ENCODE measurements around the gene TLCD2.
"Not testable (repeated sequence)": the region's sequence is repeated elsewhere in the genome, so short reads cannot be mapped to it uniquely, and the experiment has no call there.

Gene TLCD2

GRCh38 chr17:1735834-1736347 is 25.7 kb upstream of the TLCD2 start:
- no peak for DNase-seq (ENCODE audit: low read depth)

- no peak for DNase-seq (ENCODE audit: low read depth)
These were observed 25.2 kb upstream of the TLCD2 start for GRCh38 chr17:1735418-1735817.

GRCh38 chr17:1733759-1734158 is 23.6 kb upstream of the TLCD2 start:
- DNase-seq (ENCODE audit: low read depth) = no peak

GRCh38 chr17:1732833-1733321 is 22.7 kb upstream of the TLCD2 start:
- no peak for DNase-seq (ENCODE audit: low read depth)

- DNase-seq (ENCODE audit: low read depth) = no peak
These were observed 22.2 kb upstream of the TLCD2 start for GRCh38 chr17:1732241-1732832.

GRCh38 chr17:1731194-1731506 is 21.0 kb upstream of the TLCD2 start:
- DNase-seq (ENCODE audit: low read depth) = no peak

- DNase-seq (ENCODE audit: low read depth) = no peak
These were observed 20.4 kb upstream of the TLCD2 start for GRCh38 chr17:1730326-1731193.

- no peak for DNase-seq (ENCODE audit: low read depth)
These were observed 19.8 kb upstream of the TLCD2 start for GRCh38 chr17:1729966-1730325.

- DNase-seq (ENCODE audit: low read depth) = no peak
These were observed 17.9 kb upstream of the TLCD2 start for GRCh38 chr17:1727876-1728630.

- DNase-seq (ENCODE audit: low read depth) = no peak
These were observed 17.1 kb upstream of the TLCD2 start for GRCh38 chr17:1727258-1727789.

- DNase-seq (ENCODE audit: low read depth) = no peak
These were observed 16.6 kb upstream of the TLCD2 start for GRCh38 chr17:1726626-1727257.

- DNase-seq (ENCODE audit: low read depth) = no peak
These were observed 15.7 kb upstream of the TLCD2 start for GRCh38 chr17:1725642-1726511.

- no peak for DNase-seq (ENCODE audit: low read depth)
These were observed 14.9 kb upstream of the TLCD2 start for GRCh38 chr17:1724869-1725641.

GRCh38 chr17:1724351-1724868 is 14.2 kb upstream of the TLCD2 start, which contains the start of gene WDR81:
Gene WDR81 (plus strand): TSS chr17:1724704. CDS start chr17:1724960, 256 bp downstream.
- peak; percentile 82 for DNase-seq (ENCODE audit: low read depth)

GRCh38 chr17:1722022-1722421 is 11.8 kb upstream of the TLCD2 start:
- not testable (repeated sequence) for DNase-seq (ENCODE audit: low read depth)

GRCh38 chr17:1720856-1721386 is 10.7 kb upstream of the TLCD2 start:
- peak; percentile 54 for DNase-seq (ENCODE audit: low read depth)

- no peak for DNase-seq (ENCODE audit: low read depth)
These were observed 8.4 kb upstream of the TLCD2 start for GRCh38 chr17:1718362-1719165.

- DNase-seq (ENCODE audit: low read depth) = peak; percentile 77
These were observed 6.9 kb upstream of the TLCD2 start for GRCh38 chr17:1716912-1717695.

Measured in stimulated activated CD4-positive, alpha-beta T cell treated with anti-CD3 and anti-CD28 coated beads, Interleukin-2, amount 100 ng/mL, for 4 hours (primary cell).